Measurements from ENCODE around the gene UBE2I. TPM values are rescaled to one million over a fixed set of nuclear protein-coding genes. Genes with fewer than 3 reads are reported as not detected.

Gene UBE2I
- total RNA-seq, 1 experiment from 2014 or later: 229 TPM

- H3K4me3 Mint-ChIP-seq: no peak overlapping the region
Measured at GRCh38 chr16:1327619-1327947, 18.1 kb downstream of the UBE2I start.

More at GRCh38 chr16:1327619-1327947, 18.1 kb downstream of the UBE2I start:
- no peak for DNase-seq (ENCODE audit: low spot score)
- TF ChIP-seq ZBTB21 (CRISPR knock-in tag; IDR thresholded peaks at IDR 0.05; ENCODE audit: borderline replicate concordance) (no peak), CREM (CRISPR knock-in tag; IDR thresholded peaks at IDR 0.05) (no peak), E2F5 (CRISPR knock-in tag; IDR thresholded peaks at IDR 0.05) (no peak), AR (CRISPR knock-in tag; IDR thresholded peaks at IDR 0.05) (no peak), TP53 (CRISPR knock-in tag; IDR thresholded peaks at IDR 0.05) (no peak), ZMAT4 (CRISPR knock-in tag; IDR thresholded peaks at IDR 0.05) (no peak), PRDM15 (CRISPR knock-in tag; IDR thresholded peaks at IDR 0.05) (no peak), SMAD4 (CRISPR knock-in tag; IDR thresholded peaks at IDR 0.05) (no peak), ZNF423 (CRISPR knock-in tag; IDR thresholded peaks at IDR 0.05) (no peak), PRRX2 (CRISPR knock-in tag; IDR thresholded peaks at IDR 0.05) (no peak), ZNF512 (CRISPR knock-in tag; IDR thresholded peaks at IDR 0.05; ENCODE audit: borderline replicate concordance) (no peak), AFF4 (CRISPR knock-in tag; IDR thresholded peaks at IDR 0.05; ENCODE audit: borderline replicate concordance) (no peak)
- no peak for ATAC-seq
- Mint-ChIP-seq H3K27me3 (ENCODE audit: low read depth) (peaks cover 4% of the 10 kb centered on the region), H3K4me1 (peaks cover 16% of the 10 kb centered on the region), H3K36me3 (peaks cover 8% of the 10 kb centered on the region), H3K9me3 (no peaks in the 10 kb centered on the region), H3K27ac (no peak overlapping the region; the same call in 1 of the 2 replicates)
- ChIA-PET POLR2A (interaction anchor here (1.9 kb wide), 1 partner anchor 19 kb away, joined by 5 read pairs; the partner anchor contains the start of gene UBE2I), CTCF (interaction anchor here (3.3 kb wide), 1 partner anchor 27 kb away, joined by 15 read pairs; no protein-coding TSS in a partner anchor)

Measured in WTC11 (cell line).